ENCODE data around the gene CELF1. TPM values are rescaled to one million over a fixed set of nuclear protein-coding genes. Genes with fewer than 3 reads are reported as not detected.
"Not testable (repeated sequence)": the region's sequence is repeated elsewhere in the genome, so short reads cannot be mapped to it uniquely, and the experiment has no call there.

The CELF1 gene
- total and polyA plus RNA-seq, 10 of the 15 experiments (the other 5 are each of a cell fraction or from before 2014, with no cell fraction given): 35.3 to 128 (median 85.7) TPM

- ChIA-PET SMC1A (ENCODE audit: uncharacterized antibody, unreplicated experiment) (no interaction called here), CTCF (interaction anchor here (0.5 kb wide), 1 partner anchor 12 kb away, joined by 3 read pairs; no protein-coding TSS in a partner anchor), RAD21 (ENCODE audit: unreplicated experiment) (no interaction called here), POLR2A (no interaction called here)
- Histone ChIP-seq H3K36me3 (ENCODE audit: control insufficient read depth in 2 of 2, insufficient read depth in 2 of 2, low read length in 1 of 2) (no peaks in the 10 kb centered on the region), H3K79me2 (ENCODE audit: control insufficient read depth, insufficient read depth, low read length) (no peaks in the 10 kb centered on the region), H3K27ac (ENCODE audit: control insufficient read depth, insufficient read depth) (no peak overlapping the region), H3K4me3 (no peak overlapping the region), H3K4me2 (ENCODE audit: control insufficient read depth, insufficient read depth) (no peak overlapping the region), H3K4me1 (ENCODE audit: control insufficient read depth, insufficient read depth, low read length) (no peaks in the 10 kb centered on the region), H3K27me3 (replicated peaks in 1 of 2; ENCODE audit: control insufficient read depth in 2 of 2, insufficient read depth in 2 of 2, low read length in 1 of 2) (no peaks in the 10 kb centered on the region), H3K9me3 (replicated peaks; ENCODE audit: control insufficient read depth, insufficient read depth, low read length) (no peaks in the 10 kb centered on the region), H3K9ac (ENCODE audit: control insufficient read depth, insufficient read depth, low read length) (no peak overlapping the region), H4K20me1 (ENCODE audit: control insufficient read depth, insufficient read depth) (no peaks in the 10 kb centered on the region), H2AFZ (ENCODE audit: control insufficient read depth, low read depth, low read length) (no peak overlapping the region)
- in situ Hi-C loops (cut with MboI) (no loop called here), intact Hi-C loops (cut with micrococcal nuclease; ENCODE audit: unreplicated experiment) (no loop called here)
- BruUV-seq (replicated peaks): no TSS peak
- ATAC-seq (no peak), FAIRE-seq (no peak), DNase-seq (ENCODE audit: low read depth, low spot score) (no peak)
- WGBS (ENCODE audit: insufficient coverage, insufficient replicate concordance, low lambda C conversion rate, missing lambda C conversion rate): 100% methylated on average over 1 of the region's 1 CpG
- TF ChIP-seq, protein P1, sequence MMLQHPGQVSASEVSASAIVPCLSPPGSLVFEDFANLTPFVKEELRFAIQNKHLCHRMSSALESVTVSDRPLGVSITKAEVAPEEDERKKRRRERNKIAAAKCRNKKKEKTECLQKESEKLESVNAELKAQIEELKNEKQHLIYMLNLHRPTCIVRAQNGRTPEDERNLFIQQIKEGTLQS (IDR thresholded peaks at IDR 0.05; ENCODE audit: borderline replicate concordance, extremely low read depth, low read depth, low read length): no peak
- TF ChIP-seq CUX1 (IDR thresholded peaks at IDR 0.05; ENCODE audit: insufficient replicate concordance, low read depth, low read length): no peak
- TF ChIP-seq NRF1 (conservative IDR thresholded peaks at IDR 0.05; ENCODE audit: low read depth, low read length): no peak
- no peak for TF ChIP-seq SREBF1 (IDR thresholded peaks at IDR 0.05; ENCODE audit: low read length)
These were observed 5.8 kb upstream of the CELF1 start for GRCh38 chr11:47558695-47559094.

DNA sequence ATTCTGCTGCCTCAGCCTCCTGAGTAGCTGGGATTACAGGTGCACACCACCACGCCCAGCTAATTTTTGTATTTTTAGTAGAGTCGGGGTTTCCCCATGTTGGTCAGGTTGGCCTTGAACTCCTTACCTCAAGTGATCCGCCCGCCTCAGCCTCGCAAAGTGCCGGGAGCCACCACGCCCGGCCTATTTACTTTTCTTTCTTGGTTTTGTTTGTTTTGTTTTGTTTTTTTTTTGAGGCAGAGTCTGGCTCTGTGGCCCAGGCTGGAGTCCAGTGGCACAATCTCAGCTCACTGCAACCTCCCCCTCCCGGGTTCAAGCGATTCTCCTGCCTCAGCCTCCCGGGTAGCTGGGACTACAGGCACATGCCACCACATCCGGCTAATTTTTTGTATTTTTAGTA is 4.1 kb upstream of the CELF1 start:
- DNase-seq (ENCODE audit: low read depth, low spot score); intact Hi-C loops (cut with micrococcal nuclease; ENCODE audit: unreplicated experiment); in situ Hi-C loops (cut with MboI); H3K9ac ChIP-seq (ENCODE audit: control insufficient read depth, insufficient read depth, low read length); H4K20me1 ChIP-seq (ENCODE audit: control insufficient read depth, insufficient read depth); H3K4me1 ChIP-seq (ENCODE audit: control insufficient read depth, insufficient read depth, low read length); SMC1A ChIA-PET (ENCODE audit: uncharacterized antibody, unreplicated experiment); H3K4me3 ChIP-seq; H3K36me3 ChIP-seq (ENCODE audit: control insufficient read depth in 2 of 2, insufficient read depth in 2 of 2, low read length in 1 of 2); ATAC-seq; BruUV-seq (replicated peaks); H3K4me2 ChIP-seq (ENCODE audit: control insufficient read depth, insufficient read depth); RAD21 ChIA-PET (ENCODE audit: unreplicated experiment); H3K9me3 ChIP-seq (replicated peaks; ENCODE audit: control insufficient read depth, insufficient read depth, low read length); H3K27ac ChIP-seq (ENCODE audit: control insufficient read depth, insufficient read depth); FAIRE-seq; POLR2A ChIA-PET; H3K27me3 ChIP-seq (replicated peaks in 1 of 2; ENCODE audit: control insufficient read depth in 2 of 2, insufficient read depth in 2 of 2, low read length in 1 of 2); H2AFZ ChIP-seq (ENCODE audit: control insufficient read depth, low read depth, low read length): not testable (repeated sequence)
- peaks cover 12% of the 10 kb centered on the region for H3K79me2 ChIP-seq (ENCODE audit: control insufficient read depth, insufficient read depth, low read length)
- CTCF ChIA-PET: interaction anchor here (0.9 to 2.4 kb wide), 2 partner anchors 8 to 58 kb away, joined by 3 to 10 read pairs; partner anchors contain the start of gene PTPMT1
- WGBS (ENCODE audit: insufficient coverage, insufficient replicate concordance, low lambda C conversion rate, missing lambda C conversion rate): 91% methylated on average over 11 of the region's 12 CpGs
